Anterior cingulate cortex (tissue), 58 donors: ENCODE measurements around the gene ZMAT5.

Experiments used
- DNase-seq, 58 donors: peaks; one replicate each; lab custom pipeline; 2025; lab: John Stamatoyannopoulos, UW

ZMAT5 gene, protein sequence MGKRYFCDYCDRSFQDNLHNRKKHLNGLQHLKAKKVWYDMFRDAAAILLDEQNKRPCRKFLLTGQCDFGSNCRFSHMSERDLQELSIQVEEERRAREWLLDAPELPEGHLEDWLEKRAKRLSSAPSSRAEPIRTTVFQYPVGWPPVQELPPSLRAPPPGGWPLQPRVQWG

DNA sequence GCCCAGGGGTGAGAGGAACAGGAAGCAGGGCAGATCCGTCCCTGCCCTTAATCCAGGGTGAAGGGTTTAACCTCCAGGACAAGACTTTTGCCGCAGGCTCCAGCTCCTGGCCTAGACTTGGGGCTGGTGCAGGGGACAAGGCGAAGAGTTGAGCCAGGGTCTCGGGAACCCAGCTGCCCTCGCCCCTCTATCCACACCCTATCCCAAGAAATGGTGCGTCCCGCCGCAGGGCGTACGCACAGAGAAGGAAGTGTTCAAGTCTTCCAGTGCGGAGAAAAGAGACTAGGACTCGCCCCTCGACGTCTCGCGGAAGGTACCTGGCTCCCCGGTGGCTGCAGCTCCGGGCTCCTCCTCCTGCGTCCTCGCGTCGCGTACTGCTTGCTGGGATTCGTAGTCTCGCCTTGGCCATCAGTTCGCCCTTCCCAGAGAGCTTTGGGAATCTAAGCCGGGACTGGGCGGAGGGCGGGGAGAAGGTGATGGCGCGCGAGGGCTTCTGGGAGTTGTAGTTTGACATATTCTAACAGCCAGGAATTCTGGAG, at the start of gene ZMAT5:
ZMAT5 (minus strand) TSS at position 376 of the 539 bp plus-strand sequence. CDS start 18,463 bp downstream, outside the sequence.
- peak; percentile 39 to 98 (median 92) for DNase-seq

DNA sequence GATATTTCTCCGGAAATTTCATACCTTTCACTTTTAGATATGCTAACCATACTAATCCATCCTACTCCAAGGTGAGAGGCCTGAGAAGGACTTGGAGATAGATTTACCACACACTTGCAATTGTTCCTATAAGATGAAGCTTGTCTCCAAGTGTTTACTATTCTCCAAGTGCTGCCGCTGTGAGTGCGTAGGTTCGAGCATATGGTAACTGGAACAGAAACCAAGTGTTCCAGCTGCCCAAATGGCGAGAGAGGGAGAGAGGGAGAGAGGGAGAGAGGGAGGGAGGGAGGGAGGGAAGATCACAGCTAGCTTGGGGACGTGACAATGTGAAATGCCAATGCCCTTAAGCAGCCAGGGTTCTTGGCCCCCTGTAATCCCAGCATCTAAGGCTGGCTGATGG, 49.7 kb upstream of the ZMAT5 start:
- DNase-seq, result peak in 22 of 58 donors; percentile 3 to 59 (median 22)

DNA sequence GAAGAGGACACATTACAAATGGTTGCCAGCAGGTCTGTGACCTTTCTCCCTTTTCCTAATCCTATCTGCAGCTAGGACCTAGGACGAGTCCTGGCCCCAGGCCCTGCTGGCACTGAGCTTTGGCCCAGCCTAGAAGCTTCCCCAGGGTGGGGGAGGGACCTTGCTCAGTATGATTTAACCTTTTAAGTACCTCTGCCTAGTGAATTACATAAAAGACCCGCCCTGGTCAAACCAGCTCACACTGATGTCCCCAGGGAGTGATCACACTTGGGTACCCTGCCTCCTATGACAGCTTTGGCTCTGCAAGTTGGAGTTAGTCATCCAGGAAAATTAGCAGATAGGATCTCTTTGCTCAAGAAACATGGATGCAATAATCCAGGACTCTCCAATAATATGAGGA, 49.3 kb upstream of the ZMAT5 start:
- DNase-seq, result peak in 5 of 58 donors; percentile 5 to 10 (median 7)

DNA sequence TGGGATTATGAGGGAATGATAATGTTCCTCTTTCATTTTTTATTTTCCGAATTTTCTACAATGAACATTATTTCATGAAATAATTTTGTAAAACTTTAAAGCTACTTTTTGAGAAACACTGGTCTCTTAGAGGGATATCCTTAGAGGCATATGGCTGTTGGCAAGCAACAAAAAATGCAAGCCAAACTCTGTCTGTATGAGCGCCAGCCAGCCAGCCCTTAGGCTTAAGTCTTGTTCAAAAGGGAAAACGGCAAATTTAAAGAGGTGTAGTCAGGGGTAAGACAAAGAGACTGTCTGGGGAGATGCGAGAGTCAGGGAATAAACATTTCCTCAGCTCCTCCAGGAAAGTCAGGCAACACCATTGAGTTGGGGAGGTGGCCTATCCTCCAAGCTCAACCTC, 48.8 kb upstream of the ZMAT5 start:
- DNase-seq, result peak in 4 of 58 donors; percentile 7 to 18 (median 12)

DNA sequence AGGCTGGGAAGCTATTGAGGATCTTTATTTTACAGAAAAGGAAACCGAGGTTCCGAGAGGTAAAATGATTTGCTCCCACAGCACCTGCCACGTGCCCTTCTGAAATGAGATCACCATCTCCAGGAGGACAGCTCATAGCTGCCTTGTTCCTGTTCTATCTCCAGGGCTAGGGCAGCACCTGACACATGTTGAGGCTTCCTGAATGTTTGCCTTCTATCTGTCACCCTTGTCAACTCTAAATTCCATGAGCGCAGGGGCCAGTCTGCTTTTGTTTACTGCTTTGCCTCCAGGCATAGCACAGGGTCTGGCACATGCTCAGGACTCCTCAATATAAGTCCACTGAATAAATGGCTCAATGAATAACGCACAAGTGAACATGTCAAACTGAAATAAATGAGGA, 47.2 kb upstream of the ZMAT5 start:
- no peak for DNase-seq

DNA sequence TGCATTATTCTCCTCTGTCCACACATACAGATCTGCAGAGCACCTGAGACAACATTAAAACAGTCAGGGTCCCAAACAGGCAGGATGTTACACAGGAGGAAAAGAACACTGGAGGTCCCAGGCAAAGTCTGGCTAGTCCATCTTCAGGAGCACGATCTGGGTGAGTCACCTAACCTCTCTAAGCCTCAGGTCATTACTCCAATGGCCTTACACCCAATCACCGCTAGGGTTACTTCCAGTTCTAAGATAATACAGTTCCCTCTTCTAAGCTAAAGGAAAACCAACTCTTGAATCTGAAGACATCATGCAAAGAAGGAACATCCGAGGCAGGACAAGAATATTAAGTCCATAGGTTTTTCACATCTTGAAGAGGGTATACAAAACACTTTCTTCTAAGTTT, 46.8 kb upstream of the ZMAT5 start:
- no peak for DNase-seq

DNA sequence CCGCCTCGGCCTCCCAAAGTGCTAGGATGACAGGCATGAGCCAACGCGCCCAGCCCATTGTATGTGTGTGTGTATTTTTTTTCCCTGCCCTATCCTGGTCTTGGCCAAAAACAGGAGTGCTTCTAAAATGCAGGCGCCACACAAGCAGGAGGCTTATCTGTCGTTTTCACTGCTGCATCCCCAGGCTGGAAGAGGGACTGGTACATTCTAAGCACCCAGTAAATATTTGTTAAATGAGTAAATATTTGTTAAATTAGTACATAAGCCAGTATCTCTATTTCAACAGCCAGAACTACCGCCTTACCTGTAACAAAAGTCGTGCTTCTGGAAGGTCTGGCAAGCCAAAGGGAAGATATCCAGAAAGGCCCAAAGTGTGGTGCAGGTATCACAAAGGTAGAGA, 46.3 kb upstream of the ZMAT5 start:
- no peak for DNase-seq

DNA sequence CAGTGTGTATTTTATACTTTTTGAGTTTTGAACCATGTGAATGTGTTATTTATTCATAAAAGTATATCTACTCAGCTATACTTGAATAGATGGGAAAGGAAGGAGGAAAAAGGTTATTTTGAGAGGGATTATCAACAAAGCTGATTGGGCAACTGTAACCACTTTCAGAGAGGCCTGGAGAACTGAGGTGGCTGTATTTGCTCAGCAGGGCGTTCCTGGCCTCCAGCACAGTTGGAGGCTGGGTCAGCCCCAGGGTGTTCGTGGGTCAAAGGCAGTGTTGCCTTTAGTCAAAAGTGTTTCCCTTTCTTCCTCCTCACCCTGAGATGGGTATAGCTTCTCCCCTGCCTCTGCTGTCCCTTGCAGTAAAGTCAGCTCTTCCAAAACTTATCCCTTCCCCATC, 44.6 kb upstream of the ZMAT5 start:
- no peak for DNase-seq

DNA sequence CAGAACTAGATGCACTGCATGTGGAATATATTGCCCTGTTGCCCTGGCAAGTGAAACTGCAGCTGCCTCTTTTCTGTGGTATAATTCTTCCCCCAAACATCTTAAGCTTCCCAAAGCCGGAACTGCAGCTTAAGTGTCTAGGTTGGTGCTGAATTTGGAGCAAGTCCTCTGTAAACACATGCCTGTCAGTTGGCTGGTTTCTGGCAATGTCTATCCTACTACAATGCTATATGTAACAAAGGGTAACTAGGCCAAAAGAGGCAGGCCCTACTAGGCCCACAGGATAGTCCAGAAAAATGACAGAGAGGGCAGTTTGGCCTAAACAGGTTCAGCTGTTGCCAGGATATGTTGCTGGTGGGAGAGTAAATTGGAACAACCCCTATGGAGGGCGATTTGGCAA, 43.4 kb upstream of the ZMAT5 start:
- peak in 1 of 58 donors; percentile 22 for DNase-seq

DNA sequence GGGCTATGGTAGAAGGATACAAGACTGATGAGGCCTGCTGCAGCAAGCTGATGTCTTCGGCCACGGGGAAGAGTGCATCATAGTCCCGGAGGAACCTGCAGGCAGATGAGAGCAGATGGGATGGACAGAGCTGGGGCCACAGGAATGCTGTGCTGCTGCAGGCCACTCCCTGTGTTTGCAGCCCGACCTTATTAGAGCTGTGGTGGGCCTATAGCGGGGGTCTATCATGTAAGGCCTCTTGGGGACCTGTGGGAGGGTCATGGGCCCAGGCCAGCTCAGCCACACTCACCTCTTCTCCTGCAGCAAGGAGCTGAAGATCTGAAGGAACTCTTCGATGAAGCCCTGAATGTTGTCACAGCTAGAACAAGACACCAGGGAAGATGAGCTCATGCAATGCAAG, 39.4 kb upstream of the ZMAT5 start:
- DNase-seq, result no peak

DNA sequence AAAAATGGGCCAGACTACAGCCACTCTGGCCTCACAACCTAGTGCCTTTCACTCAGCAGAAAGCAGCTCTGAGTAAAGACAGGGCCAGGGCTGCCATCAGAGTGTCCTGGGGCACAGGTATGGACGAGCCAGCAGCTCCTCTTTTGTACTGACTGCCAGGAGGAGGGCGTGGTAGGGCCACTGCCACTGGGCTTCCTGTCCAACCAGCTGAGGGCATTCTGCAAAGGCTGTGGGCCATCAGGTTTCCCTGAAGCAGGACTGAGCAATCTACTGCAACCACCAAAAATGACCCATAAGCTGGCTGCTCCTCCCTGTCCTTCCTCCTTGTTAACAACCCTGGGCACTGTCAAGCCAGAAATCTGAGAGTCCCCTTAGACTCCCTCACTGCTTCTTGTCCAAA, 38.2 kb upstream of the ZMAT5 start:
- DNase-seq, result no peak

DNA sequence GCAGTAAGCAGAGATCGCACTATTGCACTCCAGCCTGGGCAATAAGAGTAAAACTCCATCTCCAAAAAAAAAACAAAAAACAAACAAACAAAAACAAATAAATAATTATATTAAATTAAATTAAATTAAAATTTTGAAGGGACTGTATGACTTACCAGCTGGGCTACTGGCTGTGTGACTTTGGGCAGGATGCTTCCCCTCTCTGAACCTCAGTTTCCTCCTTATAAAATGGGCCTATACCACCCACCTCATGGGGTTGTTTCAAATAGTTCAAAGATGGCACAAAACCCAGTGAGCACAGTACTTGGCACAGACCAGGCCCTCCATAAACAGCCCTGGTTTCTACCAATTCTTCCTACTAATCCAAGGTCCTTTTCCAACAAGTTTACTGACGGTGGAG, 36.4 kb upstream of the ZMAT5 start:
- no peak for DNase-seq

DNA sequence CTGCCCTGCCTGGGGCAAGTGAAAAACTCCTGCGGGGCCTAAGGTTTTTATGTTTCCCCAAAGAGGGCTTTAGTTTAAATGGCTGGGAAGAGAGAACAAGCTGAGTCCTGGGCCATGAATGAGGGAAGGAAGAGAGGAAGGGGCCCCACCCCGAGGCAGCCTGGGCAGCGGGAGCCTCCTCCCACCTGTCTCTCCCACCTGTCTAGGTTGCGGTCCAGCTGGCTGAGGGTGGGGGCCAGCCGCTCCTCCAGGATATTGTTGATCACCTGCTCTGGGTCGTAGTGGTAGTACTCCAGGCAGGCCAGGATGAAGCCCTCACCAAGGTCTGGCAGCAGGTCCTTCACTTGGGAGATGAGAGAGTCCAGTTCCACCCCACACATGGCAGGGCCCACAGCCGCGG, 35.0 kb upstream of the ZMAT5 start:
- DNase-seq, result no peak

DNA sequence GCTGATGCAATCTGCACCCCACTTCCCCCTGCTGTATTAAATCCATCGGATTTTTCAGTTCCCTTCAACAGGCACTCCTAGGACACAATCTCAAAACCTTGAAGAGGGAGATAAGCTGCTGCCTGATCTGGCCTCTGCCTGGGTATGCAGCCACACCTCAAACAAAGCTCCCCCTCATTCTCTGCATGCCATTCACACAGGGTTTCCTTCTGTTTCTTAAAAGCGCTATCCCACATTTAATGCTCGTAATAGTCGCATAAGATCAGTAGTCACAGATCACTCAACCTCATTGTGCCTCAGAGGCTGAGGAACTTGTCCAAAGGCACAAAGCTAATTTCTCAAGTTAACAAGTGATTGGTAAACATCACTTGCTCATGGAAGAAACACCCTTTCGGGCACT, 34.3 kb upstream of the ZMAT5 start:
- no peak for DNase-seq

DNA sequence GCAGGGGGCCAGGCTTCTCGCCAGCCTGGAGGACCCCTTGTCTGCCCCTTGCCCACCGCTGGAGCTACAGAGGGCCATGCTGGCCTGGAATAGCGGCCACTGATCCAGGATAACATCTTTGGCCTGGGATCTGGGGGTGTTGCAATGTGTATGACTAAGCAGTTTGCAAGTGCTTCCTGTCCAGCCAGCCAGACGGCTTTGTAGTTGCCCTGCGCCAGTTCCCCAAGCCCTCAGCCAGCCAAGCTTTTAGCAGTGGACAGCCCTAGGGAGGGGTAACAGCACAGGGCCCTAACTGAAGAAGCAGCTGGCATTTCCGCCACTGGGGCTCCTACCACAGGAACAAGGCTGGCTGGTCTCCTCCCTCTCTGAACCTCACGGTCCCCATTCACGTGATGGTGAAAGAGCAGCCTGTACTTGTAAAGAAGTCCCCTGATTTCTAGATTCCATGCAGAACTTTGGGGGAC, 32.4 kb upstream of the ZMAT5 start:
- DNase-seq, result peak in 51 of 58 donors; percentile 21 to 87 (median 61)

DNA sequence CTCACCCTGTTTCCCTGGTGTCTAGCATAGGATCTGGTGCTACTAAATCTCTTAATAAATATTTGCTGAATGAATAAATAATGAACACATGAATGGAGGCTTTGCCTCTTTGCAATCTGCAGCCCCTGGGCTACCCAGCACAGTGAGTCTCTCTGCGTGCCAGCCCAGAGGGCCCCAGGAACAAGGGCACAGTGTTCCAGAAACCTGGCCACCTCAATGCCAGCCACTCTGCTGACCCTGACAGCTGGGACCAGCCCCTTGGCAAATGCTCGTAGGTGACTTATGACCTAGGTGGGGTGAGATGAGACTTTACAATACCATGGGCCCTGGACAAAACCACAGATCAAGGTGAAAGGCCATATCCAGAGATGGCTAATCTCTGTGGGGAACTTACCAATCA, 32.0 kb upstream of the ZMAT5 start:
- peak in 2 of 58 donors; percentile 10 to 52 for DNase-seq

DNA sequence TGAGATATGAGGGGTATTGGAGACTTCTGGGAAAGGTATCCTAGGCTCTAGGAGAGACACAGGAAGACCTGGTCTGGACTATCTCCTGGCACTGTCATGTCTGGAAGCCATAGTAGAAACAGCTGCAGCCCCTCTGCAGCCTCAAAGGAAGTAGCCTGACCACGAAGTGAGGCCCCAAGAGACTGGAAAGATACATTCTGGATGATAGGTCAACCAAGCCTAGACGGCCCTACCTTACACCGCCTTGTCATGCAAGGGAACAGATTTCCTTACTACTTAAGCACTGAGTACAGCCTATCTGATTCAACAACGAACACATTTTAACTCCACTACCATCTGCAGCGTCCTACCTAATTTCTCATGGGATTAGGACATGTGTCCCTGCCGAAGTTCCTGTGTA, 31.5 kb upstream of the ZMAT5 start:
- no peak for DNase-seq

DNA sequence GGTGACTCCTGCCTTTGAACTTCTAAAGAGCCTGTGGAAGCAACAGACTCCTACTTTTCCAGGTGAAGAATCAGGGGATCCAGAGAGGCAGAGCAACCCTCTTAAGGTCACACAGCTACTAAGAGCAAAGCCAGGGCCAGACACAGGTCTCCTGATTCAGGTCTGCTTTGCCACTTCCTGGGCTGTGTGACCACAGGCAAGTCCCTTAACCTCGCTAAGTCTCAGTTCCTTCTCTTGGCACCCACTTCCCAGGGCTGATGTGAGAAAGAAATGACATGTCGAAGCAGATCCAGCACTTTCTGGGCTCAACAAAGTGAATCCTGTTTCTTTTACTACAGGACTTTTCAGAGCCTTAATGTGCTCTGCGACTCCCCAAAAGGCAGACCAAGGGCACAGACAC, 30.5 kb upstream of the ZMAT5 start:
- DNase-seq, result peak in 7 of 58 donors; percentile 7 to 16 (median 11)

DNA sequence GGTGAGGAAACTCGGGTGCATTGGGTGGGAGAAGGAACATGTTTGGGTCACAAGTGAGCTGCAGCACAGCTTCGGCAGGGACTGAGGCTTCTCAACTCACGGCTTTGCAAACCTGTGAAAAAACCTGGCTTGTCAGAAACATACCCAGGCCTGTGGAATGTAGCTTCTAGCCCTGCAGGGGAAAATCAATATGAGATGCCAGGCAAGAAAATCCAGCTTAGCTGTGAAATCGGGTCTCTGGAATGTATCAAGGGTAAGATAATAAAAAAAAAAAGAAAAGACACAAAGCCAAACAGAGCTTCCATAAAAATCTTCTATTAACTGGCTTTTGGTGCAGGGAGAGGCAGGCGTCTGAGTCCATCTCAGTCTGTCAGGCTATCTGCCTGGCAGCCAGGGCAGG, 28.9 kb upstream of the ZMAT5 start:
- DNase-seq, result no peak

DNA sequence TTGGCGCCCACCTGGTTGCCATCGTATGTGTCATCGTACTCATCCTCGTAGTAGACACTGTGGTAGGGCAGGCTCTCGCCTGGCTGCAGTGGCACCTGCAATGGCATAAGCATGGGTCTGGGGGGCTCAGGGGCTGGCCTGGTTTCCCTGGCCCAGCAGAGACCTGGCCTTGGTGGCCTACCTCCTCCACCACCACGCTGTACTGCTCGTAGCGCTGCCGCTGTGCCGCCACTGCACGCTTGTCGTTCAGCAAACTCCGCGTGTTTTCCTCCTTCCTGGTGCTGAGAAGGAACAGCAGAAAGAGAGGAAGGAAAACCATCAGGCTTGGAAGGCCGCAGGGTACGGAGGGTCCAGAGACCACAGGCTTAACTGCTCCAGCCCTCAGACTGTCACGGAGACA, 26.6 kb upstream of the ZMAT5 start:
- DNase-seq, result no peak

DNA sequence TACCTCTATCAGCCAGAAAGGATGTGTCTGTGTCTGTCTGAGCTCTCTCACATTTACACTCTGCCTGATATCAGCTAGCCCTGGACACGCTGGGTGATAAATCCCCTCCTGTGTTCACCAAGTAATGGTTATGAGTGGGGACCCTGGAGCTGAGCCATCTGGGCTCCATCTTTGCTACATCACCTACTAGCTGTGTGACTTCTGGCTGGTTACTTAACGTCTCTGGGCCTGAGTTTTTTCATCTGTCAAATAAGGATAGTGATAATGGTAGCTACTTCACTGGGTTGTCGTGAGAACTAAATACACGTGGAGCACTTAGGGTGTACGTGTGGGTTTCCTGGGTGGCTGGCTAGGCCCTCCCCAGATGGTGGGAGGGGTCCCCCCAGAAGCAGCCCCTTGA, 23.3 kb upstream of the ZMAT5 start:
- no peak for DNase-seq
